Measurements from ENCODE around the gene SIPA1.

SIPA1 gene

DNA sequence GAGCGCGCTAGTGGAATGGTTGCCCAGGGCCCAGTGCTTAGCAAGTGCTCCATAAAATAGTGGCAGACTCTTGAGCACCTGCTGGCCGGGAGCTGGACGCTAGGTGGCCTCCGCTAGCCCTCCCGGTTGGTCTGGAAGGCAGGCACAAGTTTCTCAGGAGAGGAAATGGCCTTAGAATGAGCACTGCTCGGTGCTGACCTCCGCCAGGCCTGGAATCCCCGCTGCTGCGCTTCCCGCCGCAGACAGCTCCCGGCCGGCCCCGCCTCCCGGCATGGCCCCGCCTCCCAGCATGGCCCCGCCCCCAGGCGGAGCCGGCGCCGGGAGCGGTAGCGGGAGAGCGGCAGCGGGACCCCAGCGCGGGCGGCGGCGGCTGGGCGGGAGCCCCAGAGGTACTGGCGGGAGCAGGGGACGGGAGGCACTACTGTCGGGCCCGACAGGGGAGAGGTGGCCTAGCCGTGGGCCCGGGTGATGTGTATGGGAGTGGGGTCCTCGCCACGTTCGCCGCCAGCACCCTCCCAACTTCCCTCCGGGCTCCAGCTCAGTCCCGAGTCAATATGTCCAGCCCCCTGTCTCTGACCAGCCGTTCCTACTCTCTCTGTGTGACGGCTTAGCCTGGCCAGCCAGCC, at the start of gene SIPA1:
Gene SIPA1, plus strand, starts transcription at position 308 of the 626 bp plus-strand sequence. CDS start 2,821 bp downstream, outside the sequence.
- peak; percentile 82 for DNase-seq

DNA sequence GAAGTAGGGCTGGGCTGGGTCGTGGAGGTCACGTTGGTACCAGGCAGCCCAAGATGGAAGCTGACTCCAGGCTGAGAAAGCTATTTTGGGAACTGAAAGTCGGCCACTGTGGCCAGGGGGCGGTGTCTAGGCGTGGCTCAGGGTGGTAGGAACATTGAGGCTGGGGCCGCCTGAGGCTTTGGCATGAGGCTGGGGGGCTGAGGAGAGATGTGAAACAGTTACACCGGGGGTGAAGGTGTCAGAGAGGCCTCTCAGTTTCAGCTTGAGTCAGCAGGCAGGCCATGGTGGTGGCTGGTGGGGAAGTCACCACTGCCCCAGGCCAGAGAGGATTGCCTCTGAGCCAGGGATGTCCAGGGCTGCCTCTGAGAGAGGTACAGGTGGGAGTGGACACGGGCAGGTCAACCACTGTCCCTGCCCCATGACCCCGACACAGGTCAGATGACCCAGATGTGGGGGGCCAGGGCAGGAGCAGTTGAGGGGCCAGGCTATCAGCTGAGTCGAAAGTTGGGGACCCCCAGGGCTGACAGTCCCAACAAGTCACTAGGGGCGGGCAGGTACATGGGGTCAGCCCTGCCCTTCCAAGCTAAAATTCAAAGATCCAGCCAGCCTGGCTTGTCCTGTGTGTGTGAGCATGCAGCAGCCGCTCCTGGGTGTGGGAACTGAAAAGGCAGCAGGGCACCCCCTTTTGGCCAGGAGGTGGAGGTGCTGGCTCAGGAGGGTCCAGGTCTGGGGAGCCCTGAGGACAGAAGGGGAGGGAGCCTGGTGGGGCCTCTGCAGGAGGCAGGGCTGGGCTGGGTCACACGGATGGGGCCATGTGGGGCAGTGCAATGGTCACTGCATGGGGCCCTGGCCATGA, 49.5 kb upstream of the SIPA1 start:
- DNase-seq: peak; percentile 68

DNA sequence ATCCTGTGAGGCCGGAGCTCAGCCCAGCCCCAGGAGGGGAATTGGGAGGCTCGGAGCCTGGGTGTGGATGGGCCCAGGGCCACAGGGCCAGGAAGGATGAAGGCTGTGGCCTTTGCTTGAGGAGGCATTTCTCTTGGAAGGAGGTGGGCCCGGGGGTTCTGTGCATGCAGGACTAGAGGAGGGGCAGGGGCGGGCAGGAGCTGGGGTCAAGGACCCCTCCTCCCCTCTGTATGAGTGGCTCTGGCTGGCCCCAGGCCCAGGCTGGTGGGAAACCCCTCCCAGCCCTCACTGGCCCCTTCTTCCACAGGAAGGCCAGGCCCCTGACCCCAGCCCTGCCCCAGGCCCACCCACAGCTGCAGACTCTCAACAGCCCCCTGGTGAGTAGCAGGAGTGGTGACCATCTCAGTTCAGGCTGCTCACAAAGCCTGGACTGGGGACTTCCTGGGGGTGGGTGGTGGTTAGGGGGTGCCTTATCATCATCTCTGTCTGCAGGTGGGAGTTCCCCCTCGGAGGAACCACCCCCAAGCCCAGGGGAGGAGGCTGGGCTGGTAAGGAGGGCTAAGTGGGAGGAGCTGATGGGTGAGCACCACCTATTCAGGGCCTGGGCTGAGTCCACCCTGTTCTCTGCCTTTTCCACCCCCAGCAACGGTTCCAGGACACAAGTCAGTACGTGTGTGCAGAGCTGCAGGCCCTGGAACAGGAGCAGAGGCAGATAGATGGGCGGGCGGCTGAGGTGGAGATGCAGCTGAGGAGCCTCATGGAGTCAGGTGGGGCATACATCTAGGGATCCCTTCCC, 48.3 kb upstream of the SIPA1 start:
- no peak for DNase-seq

DNA sequence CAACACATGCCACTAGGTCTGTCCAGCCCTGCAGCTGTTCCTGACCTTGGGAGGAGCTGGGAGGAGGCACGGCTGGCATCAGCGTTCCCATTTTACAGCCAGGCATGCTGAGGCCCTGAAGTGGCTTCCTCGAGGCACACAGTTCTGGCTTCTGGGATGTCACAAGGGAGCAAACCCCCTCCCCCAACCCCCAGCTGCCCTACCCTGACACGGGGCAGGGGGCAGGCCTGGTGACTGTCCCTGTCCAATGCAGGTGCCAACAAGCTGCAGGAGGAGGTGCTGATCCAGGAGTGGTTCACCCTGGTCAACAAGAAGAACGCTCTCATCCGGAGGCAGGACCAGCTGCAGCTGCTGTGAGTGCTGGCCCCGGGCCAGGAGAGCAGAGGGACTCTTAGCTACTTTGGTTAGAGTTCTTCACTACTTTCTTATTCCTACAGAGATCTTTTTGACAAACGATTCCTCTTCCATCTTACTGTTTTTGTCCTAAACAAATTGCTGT, 47.6 kb upstream of the SIPA1 start:
- no peak for DNase-seq

GRCh38 chr11:65591939-65592857, 45.7 kb upstream of the SIPA1 start:
- no peak for DNase-seq

DNA sequence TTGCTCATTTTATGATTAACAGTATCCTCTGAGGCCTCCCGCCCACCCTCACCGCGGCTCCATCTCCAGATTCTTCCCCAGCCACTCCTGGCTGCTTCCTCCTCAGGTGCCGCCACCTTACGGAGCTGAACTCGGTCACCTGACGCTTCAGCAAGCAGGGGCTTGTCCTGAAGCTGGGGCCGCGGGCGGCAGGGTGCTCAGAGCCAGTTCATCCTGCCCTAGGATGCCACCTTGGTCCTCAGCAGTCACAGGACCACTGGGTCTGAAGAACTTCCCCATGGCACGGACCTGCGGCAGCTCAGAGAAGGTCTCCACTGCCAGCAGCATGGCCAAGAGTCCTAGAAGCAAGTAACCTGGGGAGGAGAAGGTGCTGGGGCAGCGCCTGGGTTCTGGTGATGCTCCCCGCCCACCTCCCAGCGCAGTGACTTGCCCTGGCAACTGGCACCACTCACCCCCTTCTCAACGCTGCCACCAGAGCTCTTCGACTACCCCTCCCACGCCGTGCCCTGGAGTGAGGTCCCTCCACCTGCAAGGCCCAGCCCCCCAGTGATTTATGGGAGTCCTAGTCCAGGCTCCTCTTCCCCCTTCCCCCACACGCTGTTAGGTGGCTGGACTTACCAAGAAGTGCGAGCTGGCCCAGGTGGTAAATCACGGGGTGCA, 44.9 kb upstream of the SIPA1 start:
- no peak for DNase-seq

GRCh38 chr11:65593518-65594414, 44.1 kb upstream of the SIPA1 start:
- no peak for DNase-seq

GRCh38 chr11:65595131-65595530, 42.8 kb upstream of the SIPA1 start:
- no peak for DNase-seq

- DNase-seq: no peak
Measured at GRCh38 chr11:65595543-65596281, 42.2 kb upstream of the SIPA1 start, which contains the start of gene KCNK7. TSS of gene KCNK7 (minus strand) at chr11:65595800. CDS start at chr11:65595772, 28 bp downstream.

DNA sequence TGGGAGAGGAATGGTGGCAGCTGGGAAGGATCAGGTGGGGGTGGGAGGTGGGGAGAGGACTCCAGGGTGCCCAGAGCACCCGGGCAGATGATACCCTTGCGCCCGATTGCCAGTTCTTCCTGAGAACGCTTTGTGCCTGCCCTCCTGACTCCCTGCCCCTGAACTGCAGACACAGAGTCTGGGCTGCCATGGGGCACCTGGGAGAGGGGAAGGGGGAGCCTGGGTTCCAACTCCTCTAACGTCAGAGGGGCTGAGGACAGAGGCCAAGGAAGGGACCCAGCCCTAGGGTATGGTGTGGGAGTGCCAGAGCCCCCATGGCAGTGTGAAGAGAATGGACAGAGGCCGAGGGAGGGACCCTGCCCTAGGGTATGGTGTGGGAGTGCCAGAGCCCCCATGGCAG, 41.4 kb upstream of the SIPA1 start:
- no peak for DNase-seq

DNA sequence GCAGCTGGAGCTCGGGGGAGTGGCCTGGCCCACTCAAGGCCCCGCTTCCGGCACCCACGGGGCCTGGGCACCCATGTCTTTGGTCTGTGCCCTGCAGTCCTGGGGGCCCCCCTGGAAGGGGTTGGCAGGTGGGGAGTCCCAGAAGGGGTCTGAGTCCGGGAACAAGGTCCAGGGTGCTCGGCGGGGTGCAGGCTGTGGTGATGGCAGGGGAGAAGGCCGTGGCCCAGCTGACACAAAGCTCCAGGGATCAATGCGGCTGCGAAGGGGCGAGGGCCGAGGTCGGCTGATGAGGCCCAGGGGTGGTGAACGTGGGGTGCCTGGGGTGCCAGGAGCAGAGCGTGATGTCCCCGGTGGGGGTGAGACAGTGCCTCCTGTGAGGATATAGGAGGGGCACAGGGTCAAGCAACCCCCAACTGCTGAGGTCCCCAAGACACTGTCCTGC, 39.6 kb upstream of the SIPA1 start:
- no peak for DNase-seq

DNA sequence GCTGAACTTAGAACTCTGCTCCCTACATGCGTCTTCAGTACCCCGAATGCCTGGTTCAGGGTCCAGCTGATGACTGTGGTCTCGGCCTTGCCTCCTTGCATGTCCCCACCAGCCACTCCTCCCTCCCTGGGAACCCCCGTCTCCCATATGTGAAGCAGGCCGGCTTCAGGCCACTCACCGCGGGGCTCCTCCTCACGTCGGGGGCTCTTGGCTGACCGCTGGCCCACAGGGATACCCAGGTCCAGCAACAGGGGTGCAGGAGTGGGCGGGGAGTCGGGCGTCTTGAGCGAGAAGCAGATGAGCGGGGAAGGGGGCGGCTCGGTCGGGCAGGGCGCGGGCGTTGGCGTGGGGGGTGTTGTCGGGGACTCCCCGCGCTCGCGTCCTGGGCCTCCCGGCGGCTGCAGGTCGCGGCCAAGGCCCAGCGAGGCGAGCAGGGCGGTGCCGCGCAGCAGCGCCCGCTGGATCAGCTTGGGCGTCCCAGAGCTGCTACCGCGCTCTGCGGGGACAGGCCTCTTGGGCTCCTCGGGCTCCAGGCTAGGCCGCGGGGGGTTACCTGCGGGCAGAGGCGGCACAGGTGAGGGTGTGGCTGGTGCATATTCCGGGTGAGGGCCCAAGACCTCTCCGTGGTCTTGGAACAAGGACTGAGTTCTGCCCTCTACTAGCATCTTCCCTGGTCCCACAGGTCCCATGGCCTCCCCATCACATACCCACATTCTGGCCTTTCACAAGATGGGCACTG, 38.5 kb upstream of the SIPA1 start:
- DNase-seq: no peak

DNA sequence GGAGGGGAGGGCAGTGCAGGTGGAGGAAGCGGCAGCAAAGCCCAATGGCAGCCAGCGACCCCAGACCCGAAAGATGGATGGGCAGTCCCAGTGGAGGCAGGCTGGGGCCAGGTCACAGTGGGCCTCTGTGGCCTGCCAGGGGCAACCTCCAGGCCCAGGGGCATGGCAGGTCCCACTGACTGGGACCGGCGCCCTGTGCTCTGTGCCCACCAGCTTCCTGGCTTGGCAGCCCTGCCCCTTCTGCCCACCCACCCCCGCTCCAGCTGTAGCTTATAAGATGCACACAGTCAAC, 38.0 kb upstream of the SIPA1 start:
- no peak for DNase-seq

DNA sequence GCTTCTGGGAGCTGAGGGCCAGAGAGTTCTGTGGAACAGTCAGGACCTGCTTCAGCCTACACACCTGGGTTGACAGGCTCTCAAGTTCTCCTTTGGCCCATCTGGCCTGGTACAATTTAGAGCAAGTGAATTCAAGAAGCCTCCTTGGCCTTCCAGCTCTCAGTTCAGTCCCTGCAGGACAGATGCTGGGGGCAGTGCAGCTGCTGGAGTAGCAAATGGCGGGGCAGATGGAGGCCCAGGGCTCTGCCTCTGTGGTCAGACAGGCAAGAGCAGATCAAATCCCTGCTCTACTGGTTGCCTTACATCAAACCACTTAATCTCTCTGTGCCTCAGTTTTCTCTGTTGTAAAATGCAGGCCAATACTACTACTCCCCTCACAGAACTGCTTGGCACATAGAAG, 33.6 kb upstream of the SIPA1 start:
- no peak for DNase-seq

DNA sequence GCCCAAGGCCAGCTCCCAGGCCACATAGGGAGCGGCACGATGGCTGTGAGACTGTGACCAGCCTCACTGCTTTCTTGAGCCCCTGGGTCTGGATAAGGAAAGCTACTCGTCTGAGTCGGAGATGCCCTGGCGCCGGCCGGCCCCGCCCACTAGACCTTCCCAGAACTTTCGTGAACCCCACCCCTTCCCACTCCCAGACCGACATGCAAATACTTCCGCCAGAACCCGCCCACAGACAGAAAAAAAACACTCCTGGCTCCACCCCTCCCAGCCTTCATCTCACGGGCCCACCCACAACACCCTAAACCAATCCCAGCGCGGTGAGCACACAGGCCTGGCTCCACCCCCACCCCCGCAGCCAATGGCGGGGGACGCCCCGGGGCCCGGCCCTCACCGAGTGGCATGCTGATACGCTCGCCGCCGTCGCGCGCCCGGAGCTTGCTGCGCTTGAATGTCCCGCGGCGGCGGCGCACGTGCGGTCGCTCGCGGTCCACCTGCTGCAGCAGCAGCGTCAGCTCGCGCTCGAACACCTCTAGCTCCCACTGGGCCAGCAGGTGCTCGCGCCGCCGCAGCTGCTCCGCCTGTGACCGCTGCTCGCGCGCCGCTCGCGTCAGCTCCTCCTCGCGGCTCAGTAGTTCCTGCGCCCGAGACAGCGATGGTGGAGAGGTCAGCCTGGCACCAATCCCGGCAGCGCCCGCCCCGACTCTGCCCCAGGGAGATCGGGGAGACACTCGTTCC, 30.9 kb upstream of the SIPA1 start:
- DNase-seq: no peak

- no peak for DNase-seq
Measured at GRCh38 chr11:65607614-65608426, 30.1 kb upstream of the SIPA1 start.

DNA sequence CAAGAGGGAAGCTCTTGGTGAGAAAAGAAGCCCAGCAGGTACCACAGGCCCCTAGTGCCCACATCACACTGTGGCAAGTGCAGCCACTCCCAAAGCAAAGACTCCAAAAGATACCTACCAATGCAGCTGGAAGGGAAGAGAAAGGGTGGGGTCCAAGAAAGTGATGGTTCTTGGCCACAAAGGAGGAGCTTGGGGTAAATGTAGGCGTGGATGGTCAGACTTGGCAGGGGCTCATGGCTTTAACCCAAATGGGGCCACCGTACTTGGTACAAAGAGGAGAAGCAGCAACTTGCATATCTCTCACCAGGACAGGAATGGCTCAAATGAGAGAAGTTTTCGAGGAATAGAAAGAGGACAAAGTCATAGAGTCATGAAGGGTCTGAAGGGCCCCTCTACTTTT, 28.7 kb upstream of the SIPA1 start:
- DNase-seq: no peak

DNA sequence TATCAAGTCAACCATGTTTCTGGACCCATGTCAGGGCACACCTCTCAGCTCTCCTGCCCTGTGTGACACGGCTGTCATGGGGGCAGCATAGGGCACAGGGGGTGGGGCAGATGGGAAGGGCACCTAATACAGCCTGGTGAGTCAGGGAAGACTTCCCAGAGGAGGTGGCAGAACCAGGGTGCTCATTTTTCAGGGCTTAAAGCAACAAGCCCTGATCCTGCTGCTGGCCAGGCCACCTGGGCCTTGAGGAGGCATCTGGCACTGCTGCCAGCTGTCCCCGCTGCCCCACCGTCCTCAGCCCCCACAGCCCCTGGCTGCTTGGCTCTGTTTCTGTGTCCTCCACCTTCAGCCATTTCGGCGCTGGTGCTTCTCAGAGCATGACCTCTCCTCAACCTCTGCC, 28.2 kb upstream of the SIPA1 start:
- DNase-seq: no peak
